GM21390 (cell line): ENCODE data around the gene NRXN3.

Experiments used
- ATAC-seq: cut with Tn5 transposase; IDR thresholded peaks from one replicate; pipeline ENCODE4 v1.9.1; 2021; ENCODE audit not compliant: unreplicated experiment

NRXN3 gene

GRCh38 chr14:79826362-79826761 is 1656.2 kb downstream of the NRXN3 start:
- ATAC-seq, result no peak

- ATAC-seq, result no peak
Observed at GRCh38 chr14:79829405-79830166, 1659.4 kb downstream of the NRXN3 start.

- ATAC-seq, result no peak
Observed at GRCh38 chr14:79831195-79831892, 1661.2 kb downstream of the NRXN3 start.

- ATAC-seq, result no peak
Observed at GRCh38 chr14:79833781-79834180, 1663.6 kb downstream of the NRXN3 start.

GRCh38 chr14:79834868-79835267 is 1664.7 kb downstream of the NRXN3 start:
- ATAC-seq, result no peak

- no peak for ATAC-seq
Observed at GRCh38 chr14:79836577-79836976, 1666.4 kb downstream of the NRXN3 start.

GRCh38 chr14:79837699-79838098 is 1667.5 kb downstream of the NRXN3 start:
- no peak for ATAC-seq

- ATAC-seq, result no peak
Observed at GRCh38 chr14:79840103-79840502, 1669.9 kb downstream of the NRXN3 start.

GRCh38 chr14:79840831-79841230 is 1670.7 kb downstream of the NRXN3 start:
- ATAC-seq, result no peak

GRCh38 chr14:79841433-79841832 is 1671.3 kb downstream of the NRXN3 start:
- no peak for ATAC-seq

GRCh38 chr14:79842270-79842669 is 1672.1 kb downstream of the NRXN3 start:
- no peak for ATAC-seq

- ATAC-seq, result no peak
Observed at GRCh38 chr14:79852950-79853744, 1683.0 kb downstream of the NRXN3 start.

- ATAC-seq, result no peak
Observed at GRCh38 chr14:79855789-79856188, 1685.6 kb downstream of the NRXN3 start.

GRCh38 chr14:79856381-79856780 is 1686.2 kb downstream of the NRXN3 start:
- no peak for ATAC-seq

- no peak for ATAC-seq
Observed at GRCh38 chr14:79861111-79861510, 1690.9 kb downstream of the NRXN3 start.

- no peak for ATAC-seq
Observed at GRCh38 chr14:79862045-79862444, 1691.9 kb downstream of the NRXN3 start.

- ATAC-seq, result no peak
Observed at GRCh38 chr14:79871136-79871535, 1701.0 kb downstream of the NRXN3 start.

- no peak for ATAC-seq
Observed at GRCh38 chr14:79878229-79878628, 1708.1 kb downstream of the NRXN3 start.

- ATAC-seq, result no peak
Observed at GRCh38 chr14:79878785-79879184, 1708.6 kb downstream of the NRXN3 start.

GRCh38 chr14:79881299-79881698 is 1711.1 kb downstream of the NRXN3 start:
- ATAC-seq, result no peak

- no peak for ATAC-seq
Observed at GRCh38 chr14:79890527-79890926, 1720.4 kb downstream of the NRXN3 start.

- no peak for ATAC-seq
Observed at GRCh38 chr14:79896009-79896408, 1725.8 kb downstream of the NRXN3 start.
